IPS-18a (cell line): ENCODE data around the gene TTLL12.

Experiments
- H3K27ac ChIP-seq: one replicate; pipeline ENCODE4 v1.5.1; 2013; ENCODE audit warnings: low read length
- H3K27me3 ChIP-seq: one replicate; pipeline ENCODE4 v1.6.1; 2013; ENCODE audit warnings: mild to moderate bottlenecking, low read length; ENCODE audit not compliant: control insufficient read depth, insufficient read depth
- H3K36me3 ChIP-seq: one replicate; pipeline ENCODE4 v1.6.1; 2013; ENCODE audit warnings: low read depth, low read length; ENCODE audit not compliant: control insufficient read depth
- H3K4me1 ChIP-seq: one replicate; pipeline ENCODE4 v1.6.1; 2013; ENCODE audit warnings: low read depth, low read length; ENCODE audit not compliant: control insufficient read depth
- H3K4me3 ChIP-seq: one replicate; pipeline ENCODE4 v1.5.1; 2013; ENCODE audit warnings: low read length
- H3K9ac ChIP-seq: one replicate; pipeline ENCODE4 v1.6.1; 2013; ENCODE audit warnings: mild to moderate bottlenecking, low read length, moderate library complexity
- H3K9me3 ChIP-seq: one replicate; pipeline ENCODE4 v1.6.1; 2013; ENCODE audit warnings: low read depth, low read length; ENCODE audit not compliant: control insufficient read depth

Gene TTLL12

DNA sequence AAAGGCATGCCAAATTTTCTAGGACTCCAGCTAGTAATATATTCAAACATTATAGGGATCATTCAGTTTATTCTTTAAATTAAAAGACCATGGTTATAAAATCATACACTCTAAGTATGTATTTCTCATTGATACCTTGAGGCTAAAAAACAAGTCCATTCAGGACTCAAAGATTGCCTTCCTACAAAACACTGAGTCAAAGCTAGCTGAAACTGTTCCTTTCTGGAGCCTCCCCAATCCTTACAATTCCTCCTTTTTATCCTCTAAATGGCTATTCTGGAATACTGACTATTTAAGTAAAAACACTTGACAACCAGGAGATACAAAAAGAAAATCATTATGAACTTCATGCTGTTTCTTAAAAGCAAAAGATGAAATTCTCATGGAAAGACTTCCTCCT, 4.9 kb upstream of the TTLL12 start:
- Histone ChIP-seq H3K4me1 (no peaks in the 10 kb centered on the region), H3K27me3 (no peaks in the 10 kb centered on the region), H3K27ac (no peak overlapping the region), H3K4me3 (no peak overlapping the region), H3K9ac (no peak overlapping the region), H3K9me3 (no peaks in the 10 kb centered on the region), H3K36me3 (no peaks in the 10 kb centered on the region)

DNA sequence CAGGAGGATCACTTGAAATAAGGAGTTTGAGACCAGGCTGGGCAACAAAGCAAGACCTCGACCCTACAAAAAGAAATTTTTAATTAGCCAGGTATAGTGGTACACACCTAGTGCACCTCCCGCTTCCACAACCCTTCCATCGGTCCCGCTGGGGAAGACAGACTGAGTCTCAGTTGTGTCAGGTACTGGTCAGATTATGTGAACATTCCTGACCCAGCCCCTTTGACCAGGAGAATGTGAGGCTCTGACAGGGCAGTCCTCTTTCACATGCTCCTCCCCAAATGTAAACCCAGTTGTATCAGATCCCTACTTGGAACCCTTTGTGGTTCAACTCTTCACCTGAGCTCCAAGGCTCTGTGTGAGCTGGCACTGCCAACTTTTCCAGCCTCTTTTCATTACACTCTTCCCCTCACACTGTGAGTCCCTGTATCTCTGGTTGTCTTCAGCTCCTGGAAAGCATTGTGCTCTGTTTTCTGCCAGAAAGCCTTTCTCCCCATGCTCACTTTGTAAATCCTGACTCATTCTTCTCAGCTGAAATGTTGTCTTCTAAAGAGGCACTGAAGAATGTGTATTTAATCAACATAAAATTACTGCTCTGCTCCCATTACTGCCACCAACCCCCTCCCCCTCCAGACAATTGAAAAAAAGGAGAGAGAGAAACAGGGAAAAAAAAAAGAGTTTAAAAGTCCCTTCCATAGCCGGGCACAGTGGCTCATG, 2.1 kb upstream of the TTLL12 start:
- H3K36me3 ChIP-seq = no peaks in the 10 kb centered on the region
- H3K9me3 ChIP-seq = no peaks in the 10 kb centered on the region
- no peak overlapping the region for H3K9ac ChIP-seq

DNA sequence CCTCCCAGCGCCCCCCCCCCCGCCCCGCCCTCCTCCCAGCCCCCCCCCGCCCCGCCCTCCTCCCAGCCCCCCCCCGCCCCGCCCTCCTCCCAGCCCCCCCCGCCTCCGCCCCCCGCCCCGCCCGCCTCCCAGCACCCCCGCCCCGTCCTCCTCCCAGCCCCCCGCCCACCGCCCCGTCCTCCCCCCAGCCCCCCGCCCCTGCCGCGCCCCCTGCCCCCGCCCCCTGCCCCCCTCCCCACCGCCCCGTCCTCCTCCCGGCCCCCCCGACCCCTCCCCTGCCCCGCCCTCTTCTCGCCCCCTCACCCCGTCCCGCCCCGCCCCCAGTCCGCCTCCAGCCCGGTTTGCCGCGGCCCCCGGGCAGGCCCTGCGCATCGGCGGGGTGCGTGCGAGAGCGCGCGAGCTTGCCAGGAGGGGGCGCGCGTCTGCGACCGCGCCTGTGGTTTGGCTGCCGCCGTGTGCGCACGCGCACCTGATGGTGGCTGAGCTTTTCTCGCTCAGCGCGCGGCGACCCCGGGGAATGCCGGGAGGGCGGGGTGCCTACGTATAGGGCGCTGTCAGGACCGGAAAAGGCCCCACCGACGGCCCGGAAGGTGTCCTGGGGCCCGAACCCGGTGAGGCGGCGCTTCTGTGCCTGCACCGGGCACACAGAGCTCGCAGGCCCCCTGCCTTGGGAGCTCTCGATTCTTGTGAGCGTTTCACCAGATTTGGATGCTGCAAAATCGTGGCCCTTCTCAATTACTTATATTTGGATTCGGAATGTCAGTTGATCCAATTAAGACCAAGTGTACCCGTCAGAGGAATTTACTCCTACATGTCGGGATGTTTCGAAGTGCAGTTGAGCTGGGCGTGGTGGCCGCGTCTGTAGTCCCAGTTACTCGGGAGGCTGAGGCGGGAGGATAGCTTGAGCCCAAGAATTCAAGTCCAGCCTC, 501 bp upstream of the TTLL12 start:
- Histone ChIP-seq H3K9ac (no peak overlapping the region), H3K36me3 (peaks cover 3% of the 10 kb centered on the region), H3K4me3 (peak overlapping the region; percentile 50), H3K27me3 (no peaks in the 10 kb centered on the region), H3K4me1 (peaks cover 11% of the 10 kb centered on the region), H3K9me3 (no peaks in the 10 kb centered on the region), H3K27ac (peak overlapping the region; percentile 81)

More for the DNA sequence above, 2.1 kb upstream of the TTLL12 start:
- H3K4me1 ChIP-seq = peaks cover 11% of the 10 kb centered on the region
- H3K27ac ChIP-seq = no peak overlapping the region
- H3K4me3 ChIP-seq = no peak overlapping the region
- no peaks in the 10 kb centered on the region for H3K27me3 ChIP-seq

DNA sequence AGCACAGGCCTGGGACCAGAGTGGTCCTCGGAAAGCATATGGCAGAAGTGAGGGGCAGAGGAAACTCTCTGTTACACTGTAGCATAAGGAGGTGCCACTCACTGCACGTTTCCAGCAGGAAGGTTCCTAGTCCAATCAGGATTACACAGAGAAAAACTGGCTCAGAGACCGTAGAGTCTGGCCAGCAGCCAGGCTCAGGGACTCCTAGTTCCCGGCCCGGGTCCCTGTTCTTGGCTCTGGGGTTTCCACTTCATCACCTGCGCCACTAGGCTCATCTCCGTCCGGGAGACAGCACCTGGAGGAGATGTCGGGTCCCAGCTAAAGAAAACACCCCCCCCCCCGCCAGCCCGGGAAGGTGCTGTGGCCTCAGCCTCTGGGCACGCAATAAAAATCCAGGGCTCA, 1.1 kb downstream of the TTLL12 start:
- H3K9ac ChIP-seq = peak overlapping the region; percentile 93
- no peaks in the 10 kb centered on the region for H3K9me3 ChIP-seq
- no peaks in the 10 kb centered on the region for H3K27me3 ChIP-seq
- no peak overlapping the region for H3K27ac ChIP-seq
- peaks cover 16% of the 10 kb centered on the region for H3K36me3 ChIP-seq
- peaks cover 11% of the 10 kb centered on the region for H3K4me1 ChIP-seq
- peak overlapping the region; percentile 96 for H3K4me3 ChIP-seq

DNA sequence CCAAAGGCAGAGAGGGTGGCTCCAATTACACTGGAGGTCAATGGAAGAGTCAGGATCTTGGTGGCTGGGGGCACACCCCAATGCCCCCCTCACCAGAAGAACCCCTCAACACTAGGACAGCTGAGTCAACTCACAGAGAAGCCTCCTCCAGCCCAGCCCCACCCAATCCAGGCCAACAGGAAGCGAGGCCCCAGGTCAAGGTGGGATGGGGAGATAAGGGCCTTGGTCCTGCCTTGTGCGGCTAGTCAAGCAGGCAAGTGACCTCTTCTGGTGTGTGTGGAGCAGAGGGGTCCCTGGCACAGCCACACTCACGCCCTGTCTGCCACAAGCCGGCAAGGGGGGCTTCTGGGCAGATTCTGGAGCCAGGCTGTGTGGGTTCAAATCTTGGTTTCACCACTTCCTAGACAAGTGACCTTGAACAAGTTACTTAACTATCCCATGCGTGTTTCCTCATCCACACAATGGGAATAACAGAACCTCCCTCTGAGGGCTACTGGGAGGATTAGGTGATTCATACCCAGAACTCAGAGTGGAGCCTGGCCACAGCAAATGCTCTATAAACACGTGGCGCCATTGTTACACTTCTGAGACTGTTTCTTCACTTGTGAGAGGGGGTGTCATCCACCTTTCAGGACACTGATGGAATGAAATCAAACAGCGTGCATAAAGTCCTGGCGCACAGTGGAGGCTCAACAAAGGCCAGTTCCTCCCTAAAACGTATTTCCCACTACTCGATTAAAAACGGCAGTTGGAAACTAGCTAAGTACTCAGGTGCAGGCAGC, 3.2 kb downstream of the TTLL12 start:
- Histone ChIP-seq H3K4me1 (peaks cover 11% of the 10 kb centered on the region), H3K27me3 (no peaks in the 10 kb centered on the region), H3K9ac (no peak overlapping the region), H3K4me3 (no peak overlapping the region), H3K9me3 (no peaks in the 10 kb centered on the region), H3K36me3 (peaks cover 37% of the 10 kb centered on the region), H3K27ac (no peak overlapping the region)

DNA sequence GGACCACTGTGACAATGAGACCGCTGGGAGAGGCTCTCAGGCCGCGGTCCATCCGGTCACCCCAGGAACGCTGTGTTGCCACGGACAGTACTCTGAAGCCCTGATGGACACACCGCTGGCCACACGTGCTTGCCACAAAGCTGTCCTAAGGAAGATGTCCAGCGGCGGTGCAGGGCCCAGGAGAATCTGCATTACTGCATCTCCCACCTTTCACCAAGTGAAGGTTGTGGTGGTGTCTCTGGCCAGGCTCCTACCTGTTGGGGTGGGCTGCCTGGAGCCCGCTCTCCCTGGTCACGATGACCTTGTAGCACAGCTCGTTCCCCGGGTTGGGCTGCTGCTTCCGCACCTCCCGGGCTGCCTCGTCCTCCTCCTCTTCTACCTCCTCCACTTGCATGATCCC, 4.2 kb downstream of the TTLL12 start:
- Histone ChIP-seq H3K4me1 (peaks cover 11% of the 10 kb centered on the region), H3K27ac (no peak overlapping the region), H3K9ac (no peak overlapping the region), H3K27me3 (no peaks in the 10 kb centered on the region), H3K36me3 (peaks cover 42% of the 10 kb centered on the region), H3K9me3 (no peaks in the 10 kb centered on the region), H3K4me3 (no peak overlapping the region)

DNA sequence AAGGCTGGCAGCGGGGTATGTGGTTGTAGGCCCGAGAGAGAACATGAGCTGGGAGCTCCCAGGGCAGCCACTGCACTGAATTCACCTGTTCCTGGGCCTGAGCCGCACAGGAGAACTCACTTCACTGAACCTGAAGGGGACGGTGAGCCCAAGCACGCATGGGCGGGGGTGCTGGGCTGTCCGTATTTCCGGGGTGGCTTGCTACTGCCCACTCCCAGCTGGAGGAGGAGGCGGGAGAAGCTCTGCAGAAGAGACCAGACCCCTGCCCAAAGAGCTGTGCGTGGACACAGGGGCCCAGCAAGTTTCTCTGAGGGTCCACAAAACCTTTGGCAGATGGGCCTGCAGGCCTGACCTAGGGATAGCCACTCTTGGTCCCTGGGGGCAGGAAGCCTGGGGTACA, 4.8 kb downstream of the TTLL12 start:
- Histone ChIP-seq H3K4me3 (no peak overlapping the region), H3K4me1 (peaks cover 11% of the 10 kb centered on the region), H3K27ac (no peak overlapping the region), H3K36me3 (peaks cover 44% of the 10 kb centered on the region), H3K9me3 (no peaks in the 10 kb centered on the region), H3K27me3 (no peaks in the 10 kb centered on the region), H3K9ac (no peak overlapping the region)

DNA sequence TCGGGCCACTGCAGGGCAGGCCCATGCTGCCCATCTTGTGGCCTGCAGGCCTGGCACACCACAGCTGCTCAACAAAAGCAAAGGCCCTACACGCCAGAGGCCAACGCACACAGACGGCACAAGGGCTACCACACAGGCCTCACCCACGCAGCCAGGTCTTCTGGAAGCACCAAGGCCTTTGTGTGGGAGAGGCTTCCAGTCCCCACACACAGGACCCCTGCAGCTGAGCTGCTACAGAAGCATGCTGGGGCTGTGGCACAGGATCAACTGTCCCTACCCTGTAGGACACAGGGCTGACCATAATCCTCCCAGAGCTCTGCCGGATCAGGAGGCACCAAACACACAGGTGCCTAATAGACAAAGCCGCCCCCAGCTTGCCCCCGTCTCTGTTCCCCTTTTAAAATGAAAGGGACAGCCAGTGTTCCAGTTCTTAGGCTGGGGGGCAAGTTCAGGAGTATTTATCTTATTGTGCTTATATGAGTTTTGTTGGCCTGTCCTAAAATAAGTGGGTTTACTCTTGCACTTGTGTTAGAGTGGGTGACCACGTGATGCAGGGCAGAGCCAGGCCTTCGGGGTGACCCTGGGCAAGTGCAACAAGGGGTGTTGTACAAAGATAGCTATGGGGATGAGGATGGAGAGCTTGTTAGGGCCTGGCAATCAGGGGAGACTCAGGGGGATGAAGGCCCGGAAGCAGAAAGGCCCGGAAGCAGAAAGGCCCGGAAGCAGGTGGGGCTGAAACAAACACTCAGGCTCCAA, 5.4 kb downstream of the TTLL12 start:
- Histone ChIP-seq H3K27me3 (no peaks in the 10 kb centered on the region), H3K36me3 (peaks cover 44% of the 10 kb centered on the region), H3K9me3 (no peaks in the 10 kb centered on the region), H3K4me3 (no peak overlapping the region), H3K9ac (no peak overlapping the region), H3K27ac (no peak overlapping the region), H3K4me1 (peaks cover 11% of the 10 kb centered on the region)

DNA sequence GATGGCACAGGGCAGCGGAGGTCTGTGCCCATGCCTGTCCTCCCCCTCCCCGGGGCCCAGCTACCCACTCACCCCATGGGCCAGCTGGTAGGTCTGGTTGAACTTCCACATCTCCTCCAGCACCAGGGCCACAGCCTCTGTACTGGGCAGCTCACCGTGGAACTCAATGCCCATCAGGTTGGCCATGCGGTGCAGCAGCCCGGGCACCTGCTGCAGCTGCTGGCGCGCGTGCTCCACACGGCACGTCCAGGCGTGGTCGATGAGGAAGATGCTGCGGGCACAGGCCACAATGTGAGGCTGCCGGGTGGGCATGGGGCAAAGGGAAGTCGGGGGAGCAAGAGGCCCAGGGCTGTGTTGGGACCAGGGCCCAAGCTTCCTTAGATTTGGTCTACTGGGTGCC, 6.3 kb downstream of the TTLL12 start:
- peaks cover 48% of the 10 kb centered on the region for H3K36me3 ChIP-seq
- peaks cover 5% of the 10 kb centered on the region for H3K4me1 ChIP-seq
- H3K27me3 ChIP-seq = no peaks in the 10 kb centered on the region
- no peak overlapping the region for H3K9ac ChIP-seq
- H3K9me3 ChIP-seq = no peaks in the 10 kb centered on the region
- no peak overlapping the region for H3K4me3 ChIP-seq
- no peak overlapping the region for H3K27ac ChIP-seq

DNA sequence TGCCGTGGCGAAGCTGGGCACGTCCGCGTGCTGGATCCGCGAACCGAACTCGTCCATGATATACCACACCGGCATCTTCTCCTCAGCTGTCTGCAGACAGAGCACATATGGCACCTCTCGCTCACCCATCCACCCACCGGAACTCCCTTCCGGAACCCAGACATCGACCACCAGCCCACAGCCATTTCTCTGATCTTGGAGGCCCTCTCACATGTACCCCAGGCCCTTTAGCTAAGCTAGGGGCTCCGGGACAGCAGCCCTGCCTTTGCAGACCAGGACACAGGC, 7.1 kb downstream of the TTLL12 start:
- Histone ChIP-seq H3K36me3 (peaks cover 52% of the 10 kb centered on the region), H3K4me3 (no peak overlapping the region), H3K27me3 (no peaks in the 10 kb centered on the region), H3K27ac (no peak overlapping the region), H3K9ac (no peak overlapping the region), H3K4me1 (no peaks in the 10 kb centered on the region), H3K9me3 (no peaks in the 10 kb centered on the region)
